Keratinocyte (primary cell): ENCODE data around the gene NRG2.

Experiments
- EZH2 ChIP-seq: IDR thresholded peaks from one replicate; pipeline ENCODE4 v1.6.1; 2012; ENCODE audit warnings: inconsistent platforms, mild to moderate bottlenecking, low read length, moderate library complexity
- TF ChIP-seq, protein P1 (sequence below), 3 experiments: IDR thresholded peaks in 1 of 3; conservative IDR thresholded peaks in 1 of 3; optimal IDR thresholded peaks in 1 of 3; 2 replicates in 2 of 3; 3 replicates in 1 of 3; pipeline versions ENCODE3 to v1.5.1; 2011; ENCODE audit warnings: low read length in 3 of 3, mild to moderate bottlenecking in 3 of 3, moderate library complexity in 2 of 3, control low read depth in 1 of 3, inconsistent platforms in 1 of 3; ENCODE audit not compliant: insufficient read depth in 2 of 3; ENCODE audit errors: extremely low read depth in 1 of 3

DNA sequence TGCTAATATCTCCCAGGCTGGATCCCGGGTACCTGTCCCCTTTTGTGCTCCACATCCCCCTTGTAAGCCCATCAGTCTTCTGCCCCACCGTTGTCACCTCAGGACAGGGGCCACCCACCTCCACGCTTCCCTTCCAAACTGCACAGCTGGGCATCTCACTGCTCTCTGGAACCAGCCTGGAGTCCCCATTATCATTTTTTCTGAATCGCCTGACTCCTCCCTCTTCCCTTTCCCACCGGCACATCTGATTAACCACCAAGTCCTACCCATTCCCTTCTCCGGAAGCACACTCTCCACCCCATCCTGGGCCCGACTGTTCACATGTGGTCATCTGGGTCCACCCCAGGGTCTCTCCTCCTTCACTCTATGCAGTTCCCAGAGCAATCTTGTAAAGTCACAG is 193.6 kb downstream of the NRG2 start:
- TF ChIP-seq, protein P1, sequence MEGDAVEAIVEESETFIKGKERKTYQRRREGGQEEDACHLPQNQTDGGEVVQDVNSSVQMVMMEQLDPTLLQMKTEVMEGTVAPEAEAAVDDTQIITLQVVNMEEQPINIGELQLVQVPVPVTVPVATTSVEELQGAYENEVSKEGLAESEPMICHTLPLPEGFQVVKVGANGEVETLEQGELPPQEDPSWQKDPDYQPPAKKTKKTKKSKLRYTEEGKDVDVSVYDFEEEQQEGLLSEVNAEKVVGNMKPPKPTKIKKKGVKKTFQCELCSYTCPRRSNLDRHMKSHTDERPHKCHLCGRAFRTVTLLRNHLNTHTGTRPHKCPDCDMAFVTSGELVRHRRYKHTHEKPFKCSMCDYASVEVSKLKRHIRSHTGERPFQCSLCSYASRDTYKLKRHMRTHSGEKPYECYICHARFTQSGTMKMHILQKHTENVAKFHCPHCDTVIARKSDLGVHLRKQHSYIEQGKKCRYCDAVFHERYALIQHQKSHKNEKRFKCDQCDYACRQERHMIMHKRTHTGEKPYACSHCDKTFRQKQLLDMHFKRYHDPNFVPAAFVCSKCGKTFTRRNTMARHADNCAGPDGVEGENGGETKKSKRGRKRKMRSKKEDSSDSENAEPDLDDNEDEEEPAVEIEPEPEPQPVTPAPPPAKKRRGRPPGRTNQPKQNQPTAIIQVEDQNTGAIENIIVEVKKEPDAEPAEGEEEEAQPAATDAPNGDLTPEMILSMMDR (optimal IDR thresholded peaks at IDR 0.05 in 1 of 3, IDR thresholded peaks at IDR 0.05 in 1 of 3, conservative IDR thresholded peaks at IDR 0.05 in 1 of 3; ENCODE audit: extremely low read depth in 1 of 3, insufficient read depth in 2 of 3, low read length in 3 of 3): no peak
- no peak for TF ChIP-seq EZH2
